Activated CD8-positive, alpha-beta memory T cell treated with anti-CD3 and anti-CD28 coated beads for 4 hours (primary cell): ENCODE measurements around the gene TSPAN10.
"Not testable (repeated sequence)": the region's sequence is repeated elsewhere in the genome, so short reads cannot be mapped to it uniquely, and the experiment has no call there.

Experiments used
- DNase-seq, 2 donors: peaks; one replicate each; pipeline ENCODE4 v3.0.0-alpha.2; 2020; ENCODE audit warnings: low read depth in 2 of 2

Gene TSPAN10

DNA sequence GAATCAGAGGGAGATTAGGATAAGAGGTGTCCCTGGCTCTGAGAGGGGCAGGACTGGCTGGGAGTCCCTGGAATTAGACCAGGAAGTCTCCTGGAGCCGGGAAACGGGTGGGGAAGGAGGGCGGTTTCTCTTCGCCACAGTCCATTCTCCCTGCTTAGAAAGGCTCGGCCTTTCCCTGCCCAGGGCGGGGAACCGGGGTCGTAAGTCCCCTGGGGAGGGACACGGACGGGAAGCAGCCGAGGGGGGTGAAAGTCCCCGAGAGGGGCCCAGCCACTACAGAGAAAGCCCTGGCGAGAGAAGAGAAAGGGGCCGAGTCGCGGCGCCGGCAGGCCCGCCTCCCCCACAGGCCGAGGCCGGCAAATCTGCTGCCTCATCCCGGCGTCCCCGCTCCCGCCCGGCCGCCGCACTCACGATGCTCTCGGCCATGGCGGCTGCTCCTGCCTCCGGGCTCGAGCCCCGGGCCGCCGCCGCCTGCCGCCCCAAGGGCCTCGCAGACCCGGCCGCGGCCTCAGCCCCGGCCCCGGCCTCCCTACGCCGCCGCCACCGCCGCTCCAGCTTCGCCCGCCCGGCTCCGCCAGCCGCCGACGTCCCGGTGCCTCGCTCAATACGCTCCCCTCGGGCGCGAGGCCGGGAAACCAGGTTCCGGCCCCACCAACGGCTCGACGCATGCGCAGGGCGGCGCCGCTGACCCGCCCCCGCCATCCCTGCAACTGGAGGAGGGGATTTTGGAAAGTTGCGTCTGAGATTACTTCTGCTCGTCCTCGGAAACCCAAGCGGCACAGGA is at the start of gene TSPAN10, which contains the start of gene NPLOC4:
TSPAN10 (plus strand) TSS at position 692 of the 784 bp plus-strand sequence. CDS start 5,217 bp downstream, outside the sequence.
NPLOC4 (minus strand) TSS at position 608 of the 784 bp plus-strand sequence; CDS start at position 426, 182 bp downstream.
- peak; percentile 68 to 69 for DNase-seq

DNA sequence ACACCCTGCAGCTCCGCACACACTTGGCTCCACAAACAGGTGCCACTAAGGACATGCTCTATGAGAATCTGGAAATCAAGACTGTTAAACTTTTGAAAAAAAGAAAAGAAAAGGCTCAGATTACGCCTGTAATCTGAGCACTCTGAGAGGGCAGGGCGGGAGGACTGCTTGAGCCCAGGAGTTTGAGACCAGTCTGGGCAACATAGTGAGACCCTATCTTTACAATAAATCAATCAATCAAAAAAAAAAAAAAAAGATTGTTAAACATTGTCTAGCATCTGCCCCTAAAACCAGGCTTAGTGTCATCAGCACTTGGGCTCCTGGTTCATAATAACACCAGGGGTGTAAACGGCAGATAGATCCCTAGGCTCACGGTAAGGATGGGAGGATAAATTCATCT is 47.4 kb upstream of the TSPAN10 start:
- DNase-seq: no peak

- no peak for DNase-seq
Observed at GRCh38 chr17:81590121-81590520, 46.9 kb upstream of the TSPAN10 start.

- DNase-seq: no peak
Observed at GRCh38 chr17:81591971-81592370, 45.0 kb upstream of the TSPAN10 start.

GRCh38 chr17:81593105-81593871 is 43.7 kb upstream of the TSPAN10 start:
- no peak for DNase-seq

- DNase-seq: no peak
Observed at GRCh38 chr17:81599719-81600486, 37.1 kb upstream of the TSPAN10 start.

DNA sequence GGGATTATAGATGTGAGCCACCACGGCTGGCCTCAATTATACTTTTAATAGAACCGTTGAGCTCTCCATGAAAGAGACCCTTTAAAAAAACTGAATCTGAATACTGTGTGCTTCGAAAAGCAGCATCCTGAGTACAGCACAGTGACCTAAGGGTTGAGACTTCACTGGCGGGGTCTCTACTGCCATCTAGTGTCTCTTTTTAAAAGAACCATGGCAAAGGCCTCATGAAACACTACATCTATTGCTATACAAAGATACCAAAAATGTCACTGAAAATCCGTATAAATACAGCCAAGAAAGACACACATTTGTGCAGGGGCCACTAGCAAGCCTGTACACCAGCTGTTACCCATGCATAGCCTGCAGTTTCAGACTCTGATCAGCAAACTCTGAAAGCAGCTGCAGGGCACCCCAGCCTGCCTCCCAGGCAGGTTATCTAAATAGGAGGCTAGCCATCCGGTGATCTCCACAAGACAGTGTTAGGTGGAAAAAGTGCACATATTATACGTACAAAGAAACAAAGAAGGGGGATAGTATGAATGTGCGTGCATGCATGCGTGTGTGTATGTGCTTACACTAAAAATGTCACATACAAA is 35.4 kb upstream of the TSPAN10 start:
- peak in 1 of 2 donors; percentile 14 for DNase-seq

GRCh38 chr17:81603846-81604610 is 33.0 kb upstream of the TSPAN10 start:
- DNase-seq: no peak

GRCh38 chr17:81607431-81607830 is 29.6 kb upstream of the TSPAN10 start:
- no peak for DNase-seq

DNA sequence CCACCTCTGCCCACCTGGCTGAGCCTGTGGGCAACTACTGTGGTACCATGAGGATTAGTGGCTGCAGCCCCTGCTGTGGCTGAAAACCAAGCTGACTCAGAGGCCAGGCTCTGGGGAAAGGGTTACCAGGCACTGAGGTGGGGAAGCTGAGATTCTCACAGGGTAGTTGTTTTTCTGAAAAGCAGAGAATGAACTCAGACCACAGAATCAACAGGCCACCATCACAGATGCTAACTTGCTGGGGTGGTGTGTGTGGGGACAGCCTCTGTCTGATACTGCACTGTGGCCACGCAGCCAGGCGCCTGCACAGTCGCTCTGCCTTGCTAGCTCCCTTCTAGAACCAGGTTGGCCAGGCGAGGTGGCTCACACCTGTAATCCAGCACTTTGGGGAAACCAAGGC is 28.9 kb upstream of the TSPAN10 start:
- DNase-seq: no peak

DNA sequence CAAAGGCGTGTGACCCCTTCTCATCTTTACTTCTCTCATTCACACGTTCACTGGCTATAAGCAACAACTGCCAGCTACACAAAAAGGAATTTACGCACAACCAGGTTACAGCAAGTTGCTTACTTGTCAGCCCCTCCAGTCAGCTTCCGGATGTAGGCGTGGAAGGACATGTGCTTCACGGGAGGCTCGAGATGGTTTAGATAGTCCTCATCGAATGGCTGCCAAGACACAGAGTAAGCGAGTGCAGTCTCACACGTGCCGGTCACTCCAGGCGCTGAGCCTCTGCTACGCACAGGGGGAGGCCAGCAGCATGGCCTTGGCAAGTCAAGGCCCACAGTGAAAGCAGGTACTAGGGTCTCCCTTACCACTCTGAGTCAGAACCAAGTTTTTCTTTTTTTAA is 28.4 kb upstream of the TSPAN10 start:
- no peak for DNase-seq

DNA sequence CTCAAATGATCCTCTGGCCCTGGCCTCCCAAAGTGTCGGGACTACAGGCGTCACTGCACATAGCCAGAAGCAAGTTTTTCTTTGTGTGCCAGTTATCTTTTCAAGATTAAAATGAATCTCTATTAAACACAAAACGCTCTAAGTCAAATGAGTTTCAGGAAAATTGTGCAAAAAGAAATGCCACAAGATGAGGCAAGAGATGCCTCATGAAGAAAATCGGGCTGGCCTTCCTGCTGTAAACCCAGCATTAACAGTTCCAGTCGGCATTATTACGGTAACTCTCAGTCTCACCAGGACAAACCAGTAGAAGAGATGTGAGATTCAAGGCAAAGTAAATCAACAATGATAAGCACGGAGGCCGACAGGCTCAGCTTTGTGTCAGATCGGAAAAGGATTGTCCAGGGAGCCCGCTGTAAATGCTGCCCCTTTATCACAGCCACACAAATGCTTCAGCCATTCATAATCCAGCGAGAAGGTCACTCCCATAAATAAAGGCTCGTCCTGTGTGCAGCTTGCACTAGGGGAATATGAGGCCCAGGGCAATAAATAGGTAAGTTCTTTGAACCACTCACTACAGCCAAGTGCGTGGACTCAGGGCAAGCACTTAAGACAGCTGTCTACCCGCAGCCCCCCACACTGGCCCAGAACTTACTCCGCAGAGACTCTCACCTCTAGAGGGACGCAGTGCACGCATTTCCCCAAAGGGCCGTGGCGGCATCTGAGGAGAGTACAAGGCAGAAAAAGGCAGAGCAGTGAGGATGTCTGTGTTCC is 27.3 kb upstream of the TSPAN10 start:
- no peak for DNase-seq

DNA sequence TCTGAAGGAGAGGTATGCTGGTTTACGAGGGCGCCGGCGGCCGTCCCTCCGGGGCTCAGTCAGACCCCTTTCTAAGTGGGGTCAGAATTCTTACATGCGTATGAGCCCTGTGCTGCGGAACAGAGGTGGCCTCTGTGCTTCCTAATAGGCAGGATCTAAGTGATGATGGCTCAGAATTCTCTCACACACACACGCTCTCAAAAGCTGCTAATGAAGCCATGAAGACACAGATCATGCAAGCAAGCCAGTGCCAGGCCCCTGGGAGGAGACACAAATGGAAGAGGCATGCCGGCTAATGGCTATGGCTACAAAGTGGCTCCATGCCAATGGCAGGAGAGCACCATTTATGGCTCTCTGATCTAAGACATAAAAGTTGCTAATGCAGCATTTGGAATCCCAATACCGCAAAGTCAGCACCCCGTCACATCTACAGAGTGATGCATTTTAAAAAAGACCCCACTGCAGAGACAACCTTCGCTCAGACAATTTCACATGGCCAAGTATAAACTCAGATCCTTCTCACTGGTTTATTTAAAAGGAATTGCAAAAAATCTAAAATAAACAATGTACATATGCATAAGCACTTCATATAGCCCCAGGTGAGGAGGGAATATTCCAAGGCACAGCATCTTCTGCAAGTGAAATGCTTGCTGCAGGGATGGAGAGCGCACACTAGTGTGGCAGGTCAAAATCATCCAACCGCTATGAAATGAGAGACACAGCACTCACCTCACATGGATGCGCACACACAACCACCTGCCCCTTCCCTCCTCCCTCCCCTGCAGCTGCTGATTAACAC is 24.6 kb upstream of the TSPAN10 start:
- DNase-seq: no peak

- DNase-seq: no peak
Observed at GRCh38 chr17:81615401-81615930, 21.5 kb upstream of the TSPAN10 start.

DNA sequence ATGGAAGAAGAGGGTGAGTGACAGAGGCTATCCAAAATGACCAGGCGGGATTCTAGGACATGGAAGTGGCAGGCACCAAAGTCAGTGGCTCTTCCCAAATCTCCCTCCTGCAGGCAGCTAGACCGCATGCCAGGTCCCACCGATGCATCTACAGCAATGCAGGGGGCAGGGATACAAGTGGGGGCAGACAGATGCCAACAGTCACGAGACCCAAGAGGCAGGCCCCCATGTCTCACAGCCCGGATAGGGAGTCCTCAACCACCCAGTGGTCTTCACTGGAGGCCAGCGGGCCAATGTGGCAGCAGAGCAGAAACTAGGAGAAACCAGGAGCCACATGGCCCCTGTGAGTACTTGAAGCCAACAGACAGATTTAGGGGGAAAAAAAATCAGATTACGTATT is 20.1 kb upstream of the TSPAN10 start:
- DNase-seq: no peak

DNA sequence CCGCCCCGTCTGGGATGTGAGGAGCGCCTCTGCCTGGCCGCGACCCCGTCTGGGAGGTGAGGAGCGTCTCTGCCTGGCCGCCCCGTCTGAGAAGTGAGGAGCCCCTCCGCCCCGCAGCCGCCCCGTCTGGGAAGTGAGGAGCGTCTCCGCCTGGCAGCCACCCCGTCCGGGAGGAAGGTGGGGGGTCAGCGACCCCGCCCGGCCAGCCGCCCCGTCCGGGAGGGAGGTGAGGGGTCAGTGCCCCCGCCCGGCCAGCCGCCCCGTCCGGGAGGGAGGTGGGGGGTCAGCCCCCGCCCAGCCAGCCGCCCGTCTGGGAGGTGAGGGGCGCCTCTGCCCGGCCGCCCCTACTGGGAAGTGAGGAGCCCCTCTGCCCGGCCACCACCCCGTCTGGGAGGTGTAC is 18.7 kb upstream of the TSPAN10 start:
- not testable (repeated sequence) for DNase-seq

DNA sequence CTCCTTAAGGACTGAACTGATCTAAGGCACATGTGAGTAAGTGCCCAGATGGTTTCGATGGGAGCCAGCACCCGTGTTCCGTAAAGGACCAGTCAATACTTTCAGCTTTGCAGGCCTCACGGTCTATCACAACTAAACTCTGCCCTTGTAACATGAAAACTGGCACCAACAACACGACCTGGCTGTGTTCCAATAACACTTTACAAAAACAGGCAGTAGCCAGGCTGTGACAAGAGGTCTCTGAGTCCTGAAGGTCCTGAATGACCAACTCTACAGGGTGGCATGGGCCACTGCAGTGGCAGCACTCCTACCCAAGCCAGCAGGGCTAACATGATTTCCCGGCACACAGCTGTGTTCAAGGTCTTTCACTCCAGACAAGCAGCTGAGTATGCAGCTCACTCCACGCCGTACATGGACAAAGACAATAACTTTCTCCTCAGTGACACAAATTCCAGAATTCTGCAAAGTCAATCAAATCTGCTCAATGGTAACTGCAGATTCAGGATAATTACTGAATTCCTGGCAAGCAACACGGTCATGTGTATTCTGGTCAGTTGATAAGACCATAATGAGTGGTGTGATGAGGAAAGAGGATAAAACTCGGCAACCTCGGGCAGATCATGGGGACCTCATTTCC is 15.4 kb upstream of the TSPAN10 start:
- DNase-seq: no peak

GRCh38 chr17:81630274-81630673 is 6.7 kb upstream of the TSPAN10 start:
- no peak for DNase-seq

- DNase-seq: no peak
Observed at GRCh38 chr17:81631482-81631881, 5.5 kb upstream of the TSPAN10 start.
